Nephron (organoid): ENCODE results near the gene CACTIN.

ENCODE experiments used
- H3K27ac Mint-ChIP-seq, 3 experiments: 2 replicates each; pipeline ENCODE4 v1.8.0; 2020; ENCODE audit warnings: mixed read lengths in 3 of 3, mild to moderate bottlenecking in 2 of 3, moderate library complexity in 1 of 3
- H3K27me3 Mint-ChIP-seq: 2 replicates; pipeline ENCODE4 v1.8.0; 2021; ENCODE audit warnings: low read depth, mild to moderate bottlenecking, moderate library complexity, mixed read lengths
- H3K36me3 Mint-ChIP-seq: 2 replicates; pipeline ENCODE4 v1.8.0; 2020; ENCODE audit warnings: low read depth, mixed read lengths
- H3K4me1 Mint-ChIP-seq: 2 replicates; pipeline ENCODE4 v1.8.0; 2020; ENCODE audit warnings: mixed read lengths
- H3K4me3 Mint-ChIP-seq, 3 experiments: 2 replicates each; pipeline ENCODE4 v1.8.0; 2020; ENCODE audit warnings: mild to moderate bottlenecking in 3 of 3, mixed read lengths in 3 of 3, moderate library complexity in 2 of 3
- H3K9me3 Mint-ChIP-seq: 2 replicates; pipeline ENCODE4 v1.8.0; 2020; ENCODE audit warnings: mixed read lengths
- CTCF ChIP-seq, 3 experiments: fragments of 200-600 bp; sonication (generic); IDR thresholded peaks; one replicate each; pipeline ENCODE4 v1.5.0; 2021; ENCODE audit warnings: antibody characterized with exemption in 3 of 3; ENCODE audit not compliant: unreplicated experiment in 3 of 3

CACTIN gene

GRCh38 chr19:3615524-3616135 lies 11.0 kb downstream of the CACTIN start:
- Mint-ChIP-seq H3K27me3 (no peaks in the 10 kb centered on the region), H3K9me3 (no peaks in the 10 kb centered on the region), H3K4me3 (no peak overlapping the region), H3K36me3 (peaks cover 5% of the 10 kb centered on the region), H3K4me1 (no peaks in the 10 kb centered on the region), H3K27ac (no peak overlapping the region)
- TF ChIP-seq CTCF (IDR thresholded peaks at IDR 0.05; ENCODE audit: unreplicated experiment in 3 of 3), result no peak

DNA sequence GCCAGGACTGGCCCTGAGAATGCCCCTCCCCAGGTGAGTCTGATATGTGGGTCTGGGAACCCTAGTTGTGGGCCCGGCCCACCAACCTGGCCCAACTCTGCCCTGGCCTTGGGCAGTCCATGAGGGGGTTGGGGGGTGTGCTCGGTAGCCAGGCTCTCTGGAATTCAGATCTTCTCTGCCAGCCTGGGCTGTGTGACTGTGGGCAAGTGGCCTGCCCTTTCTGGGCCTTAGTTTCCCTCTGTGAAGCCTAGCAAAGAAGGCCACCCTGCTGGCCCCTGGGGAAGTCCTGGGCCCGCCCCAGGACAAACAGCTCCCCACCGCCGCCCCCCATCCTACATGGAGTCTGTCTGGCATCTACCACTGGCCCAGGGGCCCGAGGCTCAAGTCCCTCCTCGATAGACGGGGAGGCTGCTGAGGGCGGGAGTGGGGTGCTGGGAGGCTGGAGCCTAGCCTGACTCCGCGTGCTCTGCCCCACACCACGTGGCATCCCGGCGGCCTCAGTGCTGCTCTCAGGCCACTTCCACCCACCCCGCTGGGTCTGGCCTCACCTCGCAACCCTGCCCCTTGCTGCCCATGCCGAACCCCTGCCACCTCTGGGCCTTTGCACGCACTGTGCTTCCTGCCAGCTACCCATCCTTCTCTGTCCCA lies 11.6 kb downstream of the CACTIN start:
- Mint-ChIP-seq H3K4me3 (no peak overlapping the region), H3K27ac (no peak overlapping the region), H3K4me1 (no peaks in the 10 kb centered on the region), H3K27me3 (no peaks in the 10 kb centered on the region), H3K36me3 (peaks cover 9% of the 10 kb centered on the region), H3K9me3 (no peaks in the 10 kb centered on the region)
- no peak for TF ChIP-seq CTCF (IDR thresholded peaks at IDR 0.05; ENCODE audit: unreplicated experiment in 3 of 3)

GRCh38 chr19:3613818-3614661 lies 12.6 kb downstream of the CACTIN start:
- Mint-ChIP-seq H3K4me3 (no peak overlapping the region), H3K27me3 (no peaks in the 10 kb centered on the region), H3K4me1 (no peaks in the 10 kb centered on the region), H3K9me3 (no peaks in the 10 kb centered on the region), H3K27ac (no peak overlapping the region), H3K36me3 (peaks cover 9% of the 10 kb centered on the region)
- TF ChIP-seq CTCF (IDR thresholded peaks at IDR 0.05; ENCODE audit: unreplicated experiment in 3 of 3), result no peak

DNA sequence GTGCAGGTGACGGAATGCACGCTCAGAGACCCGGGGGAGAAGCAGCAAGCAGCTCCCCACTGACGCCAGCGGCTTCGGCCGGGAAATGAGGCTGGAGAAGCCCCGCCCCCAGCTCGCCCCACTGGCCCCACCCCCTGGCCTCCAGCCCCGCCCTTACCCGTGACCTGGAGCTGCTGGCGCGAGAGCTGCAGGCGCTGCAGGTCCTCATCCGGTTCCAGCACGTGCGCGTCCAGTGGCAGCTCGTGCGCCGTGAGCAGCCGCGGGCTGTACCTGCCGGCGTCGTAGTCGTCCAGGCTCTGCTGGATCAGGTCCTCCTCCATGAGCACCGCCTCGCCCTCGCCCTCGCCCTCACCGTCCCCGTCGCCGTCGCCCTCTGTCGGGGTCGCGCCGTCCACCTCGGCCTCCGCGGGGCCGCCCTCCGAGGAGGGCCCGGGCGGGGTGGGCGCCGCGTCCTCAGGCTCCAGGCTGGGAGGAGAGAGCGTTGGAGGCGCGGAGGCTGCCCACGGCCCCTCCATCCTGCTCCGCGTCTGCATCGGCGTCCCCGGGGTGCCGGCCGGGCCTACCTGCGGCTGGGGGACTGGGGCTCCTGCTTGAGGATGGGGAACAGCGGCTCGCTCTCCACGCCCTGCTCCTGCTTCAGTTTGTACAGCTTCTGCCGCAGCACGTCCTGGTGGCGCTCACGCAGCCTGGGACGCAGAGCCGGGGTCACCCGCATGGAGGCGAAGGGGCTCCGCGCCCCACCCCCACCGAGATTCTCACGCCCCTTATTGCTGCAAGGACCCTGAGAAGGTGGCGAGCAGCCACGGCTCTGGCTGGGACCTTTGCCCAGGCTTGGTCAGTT lies 13.5 kb downstream of the CACTIN start:
- H3K9me3 Mint-ChIP-seq, result no peaks in the 10 kb centered on the region
- peaks cover 2% of the 10 kb centered on the region for H3K4me1 Mint-ChIP-seq
- H3K4me3 Mint-ChIP-seq, result no peak overlapping the region
- no peak for TF ChIP-seq CTCF (IDR thresholded peaks at IDR 0.05; ENCODE audit: unreplicated experiment in 3 of 3)
- H3K36me3 Mint-ChIP-seq, result peaks cover 9% of the 10 kb centered on the region
- no peak overlapping the region for H3K27ac Mint-ChIP-seq
- no peaks in the 10 kb centered on the region for H3K27me3 Mint-ChIP-seq

- no peak for TF ChIP-seq CTCF (IDR thresholded peaks at IDR 0.05; ENCODE audit: unreplicated experiment in 3 of 3)
- no peak overlapping the region for H3K27ac Mint-ChIP-seq
- no peaks in the 10 kb centered on the region for H3K9me3 Mint-ChIP-seq
- H3K4me3 Mint-ChIP-seq, result no peak overlapping the region
- peaks cover 2% of the 10 kb centered on the region for H3K27me3 Mint-ChIP-seq
- H3K36me3 Mint-ChIP-seq, result peaks cover 9% of the 10 kb centered on the region
- peaks cover 8% of the 10 kb centered on the region for H3K4me1 Mint-ChIP-seq
Observed at GRCh38 chr19:3612330-3612729, 14.3 kb downstream of the CACTIN start.
